Measurements from ENCODE around the gene ATRX. TPM values are rescaled to one million over a fixed set of nuclear protein-coding genes. Genes with fewer than 3 reads are reported as not detected.

The ATRX gene
- total and polyA plus RNA-seq, 9 donors = 21.8 to 123 (median 94.0) TPM

DNA sequence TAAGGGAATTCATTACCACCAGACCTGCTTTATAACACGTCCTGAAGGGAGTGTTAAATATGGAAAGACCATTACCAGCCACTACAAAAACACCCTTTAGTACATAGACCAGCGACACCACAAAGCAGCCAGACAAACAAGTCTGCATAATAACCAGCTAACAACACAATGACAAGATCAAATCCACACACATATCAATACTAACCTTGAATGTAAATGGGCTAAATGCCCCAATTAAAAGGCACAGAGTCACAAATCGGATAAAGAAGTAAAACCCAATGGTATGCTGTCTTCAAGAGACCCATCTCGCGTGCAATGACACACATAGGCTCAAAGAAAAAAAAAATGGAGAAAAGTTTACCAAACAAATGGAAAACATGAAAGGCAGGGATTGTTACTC, 302.0 kb downstream of the ATRX start:
- no peak overlapping the region for H3K27ac ChIP-seq
- H3K27me3 ChIP-seq = no peaks in the 10 kb centered on the region
- H3K36me3 ChIP-seq = no peaks in the 10 kb centered on the region
- no peaks in the 10 kb centered on the region for H3K9me3 ChIP-seq
- intact Hi-C loops (cut with DNase I) = no loop called here
- WGBS, 3 donors = 60 to 74% (median 74%) methylated on average over 5 of the region's 5 CpGs
- TF ChIP-seq EP300 (IDR thresholded peaks at IDR 0.05) (no peak), POLR2A (IDR thresholded peaks at IDR 0.05) (no peak)
- TF ChIP-seq, protein P1, sequence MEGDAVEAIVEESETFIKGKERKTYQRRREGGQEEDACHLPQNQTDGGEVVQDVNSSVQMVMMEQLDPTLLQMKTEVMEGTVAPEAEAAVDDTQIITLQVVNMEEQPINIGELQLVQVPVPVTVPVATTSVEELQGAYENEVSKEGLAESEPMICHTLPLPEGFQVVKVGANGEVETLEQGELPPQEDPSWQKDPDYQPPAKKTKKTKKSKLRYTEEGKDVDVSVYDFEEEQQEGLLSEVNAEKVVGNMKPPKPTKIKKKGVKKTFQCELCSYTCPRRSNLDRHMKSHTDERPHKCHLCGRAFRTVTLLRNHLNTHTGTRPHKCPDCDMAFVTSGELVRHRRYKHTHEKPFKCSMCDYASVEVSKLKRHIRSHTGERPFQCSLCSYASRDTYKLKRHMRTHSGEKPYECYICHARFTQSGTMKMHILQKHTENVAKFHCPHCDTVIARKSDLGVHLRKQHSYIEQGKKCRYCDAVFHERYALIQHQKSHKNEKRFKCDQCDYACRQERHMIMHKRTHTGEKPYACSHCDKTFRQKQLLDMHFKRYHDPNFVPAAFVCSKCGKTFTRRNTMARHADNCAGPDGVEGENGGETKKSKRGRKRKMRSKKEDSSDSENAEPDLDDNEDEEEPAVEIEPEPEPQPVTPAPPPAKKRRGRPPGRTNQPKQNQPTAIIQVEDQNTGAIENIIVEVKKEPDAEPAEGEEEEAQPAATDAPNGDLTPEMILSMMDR (IDR thresholded peaks at IDR 0.05) = no peak
- no peaks in the 10 kb centered on the region for H3K4me1 ChIP-seq (ENCODE audit: insufficient read depth)
- H3K4me3 ChIP-seq = no peak overlapping the region
- DNase-seq = no peak

DNA sequence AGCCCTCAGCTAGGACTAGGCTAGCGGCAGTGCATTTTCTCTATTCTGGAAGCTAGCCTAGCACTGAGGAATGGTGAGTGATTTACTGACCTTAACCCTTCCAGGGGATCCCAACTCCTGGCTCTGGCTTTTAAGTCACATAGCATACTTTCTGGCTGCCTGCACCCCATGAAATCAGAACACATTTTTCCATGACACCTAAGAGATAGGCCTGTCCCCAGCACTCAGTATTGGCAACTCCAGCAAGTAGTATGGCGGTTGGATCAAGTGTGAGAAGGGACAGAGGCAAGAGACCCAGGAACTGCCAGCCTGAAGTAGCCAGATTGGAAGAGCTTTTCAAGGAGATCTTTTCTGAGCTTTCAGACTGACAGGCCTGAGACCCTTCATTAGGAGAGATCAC, 330.6 kb downstream of the ATRX start:
- Histone ChIP-seq H3K4me1 (ENCODE audit: insufficient read depth) (no peaks in the 10 kb centered on the region), H3K27me3 (no peaks in the 10 kb centered on the region), H3K4me3 (no peak overlapping the region), H3K9me3 (no peaks in the 10 kb centered on the region), H3K36me3 (no peaks in the 10 kb centered on the region), H3K27ac (no peak overlapping the region)
- TF ChIP-seq POLR2A (IDR thresholded peaks at IDR 0.05) (no peak), EP300 (IDR thresholded peaks at IDR 0.05) (no peak)
- TF ChIP-seq, protein P1 (IDR thresholded peaks at IDR 0.05) = no peak
- no peak for DNase-seq
- 67 to 80% (median 75%) methylated on average over 2 of the region's 2 CpGs for WGBS, 3 donors
- intact Hi-C loops (cut with DNase I) = no loop called here

Small RNA genes lying within 50 kb of the gene (small RNA-seq; reads per million reads assigned to genes)
- gene FABP5P15 = not detected

Other genes with a start within 250 kb of the ATRX start
- gene MAGT1, start 109.2 kb upstream of the ATRX start, total RNA-seq = 10 to 100 TPM; 37.7 to 60.8 (median 47.4) TPM
- 10 to 100 TPM; 24.4 to 49.9 TPM for gene MAGT1, start 109.2 kb upstream of the ATRX start, polyA plus RNA-seq
- gene COX7B, start 113.3 kb upstream of the ATRX start, total RNA-seq = 100 to 1,000 TPM in 6 of 7 donors, 10 to 100 TPM in 1; 99.4 to 301 (median 133) TPM
- gene COX7B, start 113.3 kb upstream of the ATRX start, polyA plus RNA-seq = 100 to 1,000 TPM; 229 to 250 TPM
- gene ATP7A, start 124.5 kb upstream of the ATRX start, total RNA-seq = 10 to 100 TPM in 6 of 7 donors, 1 to 10 TPM in 1; 8.2 to 11.2 (median 10.3) TPM
- gene ATP7A, start 124.5 kb upstream of the ATRX start, polyA plus RNA-seq = 1 to 10 TPM; 2.3 to 5.1 TPM
- 1 to 10 TPM in 1 of 7 donors, not detected in 6; 1.7 TPM for gene PGAM4, start 183.4 kb upstream of the ATRX start, total RNA-seq
- gene PGAM4, start 183.4 kb upstream of the ATRX start, polyA plus RNA-seq = not detected

All from ovary (tissue), 9 donors.